Stimulated activated CD8-positive, alpha-beta memory T cell treated with anti-CD3 and anti-CD28 coated beads, Interleukin-7, amount 100 ng/mL, for 48 hours (primary cell): ENCODE results near the gene MIOS.

ENCODE experiments used
- DNase-seq, 2 donors: peaks; one replicate each; pipeline ENCODE4 v3.0.0-alpha.2; 2020; ENCODE audit warnings: low read depth in 1 of 2; ENCODE audit errors: extremely low read depth in 1 of 2

The MIOS gene

GRCh38 chr7:7566651-7567611, at the start of gene MIOS:
MIOS (plus strand) TSS chr7:7566884; CDS start chr7:7572476, 5,592 bp downstream.
- DNase-seq, result peak; percentile 59 to 71

DNA sequence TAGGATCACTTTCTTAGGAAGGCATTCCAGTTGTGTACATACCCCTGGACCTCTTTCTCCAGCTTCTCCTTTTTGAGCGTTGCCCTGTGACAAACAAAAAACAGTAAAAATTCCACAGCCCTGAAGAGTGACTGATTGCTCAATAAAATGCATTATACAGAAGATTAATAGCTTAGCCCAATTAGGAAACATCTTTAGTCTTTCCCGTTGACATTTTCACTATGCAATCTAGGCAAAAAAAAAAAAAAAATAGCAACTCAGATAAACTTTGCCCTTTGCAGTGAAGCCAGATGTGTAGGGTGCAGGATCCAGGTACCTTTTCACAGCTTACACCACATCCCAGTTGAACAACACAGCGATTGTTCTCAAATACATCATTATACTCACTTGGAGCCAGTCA, 48.9 kb upstream of the MIOS start:
- no peak for DNase-seq

DNA sequence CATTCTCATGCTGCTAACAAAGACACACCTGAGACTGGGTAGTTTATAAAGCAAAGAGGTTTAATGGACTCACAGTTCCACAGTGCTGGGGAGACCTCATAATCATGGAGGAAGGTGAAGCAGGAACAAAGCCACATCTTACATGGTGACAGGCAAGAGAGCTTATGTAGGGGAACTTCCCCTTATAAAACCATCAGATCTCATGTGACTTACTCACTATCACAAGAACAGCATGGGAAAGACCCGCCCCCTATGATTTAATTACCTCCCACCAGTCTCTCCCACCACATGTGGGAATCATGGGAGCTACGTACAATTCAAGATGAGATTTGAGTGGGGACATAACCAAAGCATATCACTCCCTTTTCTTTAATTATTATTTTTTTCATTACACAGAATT, 47.6 kb upstream of the MIOS start:
- no peak for DNase-seq

DNA sequence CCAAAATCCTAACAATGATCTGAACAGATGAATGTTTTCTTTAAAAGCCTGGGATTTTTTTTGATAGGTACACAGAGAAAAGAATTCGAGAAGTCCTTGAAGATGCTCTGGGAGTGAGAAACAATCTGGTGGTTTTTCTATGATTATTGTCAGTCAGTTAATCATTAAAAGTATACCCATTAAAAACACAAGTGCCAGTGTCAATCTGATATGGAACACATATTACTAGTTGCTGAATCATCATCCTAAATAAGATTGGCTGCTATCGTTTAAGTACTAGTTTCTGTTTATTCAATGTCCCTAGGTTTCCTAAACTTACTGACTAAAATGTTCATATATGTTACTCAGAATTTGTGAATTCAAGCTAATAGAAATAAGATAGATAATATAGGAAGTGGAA, 47.2 kb upstream of the MIOS start:
- no peak for DNase-seq

- no peak for DNase-seq
Measured at GRCh38 chr7:7521259-7521658, 45.4 kb upstream of the MIOS start.

- DNase-seq, result no peak
Measured at GRCh38 chr7:7522421-7522820, 44.3 kb upstream of the MIOS start.

GRCh38 chr7:7524121-7524520, 42.6 kb upstream of the MIOS start:
- no peak for DNase-seq

- no peak for DNase-seq
Measured at GRCh38 chr7:7526006-7526405, 40.7 kb upstream of the MIOS start.

DNA sequence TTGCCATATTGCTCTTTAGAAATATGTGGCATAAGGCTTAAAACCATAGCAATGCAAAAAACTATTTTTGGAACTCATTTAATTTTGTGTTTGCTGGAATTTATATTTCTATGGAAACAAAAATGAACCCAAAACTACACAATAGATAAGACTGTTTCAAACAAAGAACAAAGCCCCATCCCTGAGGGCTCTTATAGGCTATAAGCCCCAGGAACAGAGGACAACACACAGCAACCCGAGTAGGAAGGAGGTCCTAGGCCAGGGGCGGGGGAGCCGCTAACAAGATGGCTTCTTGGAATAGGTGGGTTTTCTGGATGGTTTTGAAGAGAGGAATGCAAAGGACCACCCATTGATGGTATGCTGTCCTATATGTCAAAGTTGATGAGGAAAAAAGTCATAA, 39.6 kb upstream of the MIOS start:
- no peak for DNase-seq

- DNase-seq, result no peak
Measured at GRCh38 chr7:7529328-7529727, 37.4 kb upstream of the MIOS start.

GRCh38 chr7:7533831-7534430, 32.8 kb upstream of the MIOS start:
- no peak for DNase-seq

- no peak for DNase-seq
Measured at GRCh38 chr7:7535691-7536090, 31.0 kb upstream of the MIOS start, which contains the start of gene COL28A1. COL28A1 (minus strand) TSS chr7:7535873; CDS start chr7:7532875, 2,998 bp downstream.

DNA sequence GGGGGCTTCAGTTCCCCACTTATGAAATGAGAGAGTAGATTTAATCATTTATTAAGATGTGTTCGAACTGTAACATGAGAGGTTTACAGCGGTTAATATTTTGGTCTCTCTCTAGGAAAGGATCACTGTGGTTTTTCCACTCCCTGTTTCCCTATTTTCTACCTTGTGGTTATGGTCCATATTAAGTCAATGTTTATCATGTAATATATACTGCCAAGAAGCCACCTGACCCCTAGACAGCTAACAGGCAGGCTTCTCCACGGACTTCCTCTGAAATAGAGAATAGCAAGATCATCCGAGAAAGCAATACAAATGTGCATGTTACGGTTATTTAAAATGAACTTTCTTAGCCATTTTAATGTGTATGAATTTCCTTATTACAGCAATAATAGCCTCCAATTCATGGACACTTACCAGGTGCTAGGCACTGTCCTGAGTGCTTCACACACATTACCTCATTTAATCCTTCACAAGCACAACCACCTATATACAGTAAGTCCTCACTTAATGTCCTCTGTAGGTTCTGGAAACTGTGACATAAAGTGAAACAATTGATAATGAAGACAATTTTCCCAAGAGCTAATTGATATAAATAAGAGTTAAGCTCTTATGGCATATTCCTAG, 30.2 kb upstream of the MIOS start:
- no peak for DNase-seq

GRCh38 chr7:7537711-7538110, 29.0 kb upstream of the MIOS start:
- DNase-seq, result no peak

DNA sequence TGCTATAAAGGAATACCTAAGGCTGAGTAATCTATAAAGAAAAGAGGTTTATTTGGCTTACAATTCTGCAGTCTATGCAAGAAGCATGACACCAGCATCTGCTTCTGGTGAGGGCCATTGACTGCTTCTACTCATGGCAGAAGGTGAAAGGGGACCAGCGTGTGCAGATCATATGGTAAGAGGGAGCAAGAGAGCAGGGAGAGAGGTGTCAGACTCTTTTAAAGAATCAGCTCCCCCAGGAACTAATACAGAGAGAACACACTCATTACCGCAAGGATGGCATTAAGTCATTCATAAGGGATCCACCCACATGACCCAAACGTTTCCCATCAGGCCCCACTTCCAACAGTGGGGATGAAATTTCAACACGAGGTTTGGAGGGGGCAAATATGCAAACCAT, 27.5 kb upstream of the MIOS start:
- no peak for DNase-seq

DNA sequence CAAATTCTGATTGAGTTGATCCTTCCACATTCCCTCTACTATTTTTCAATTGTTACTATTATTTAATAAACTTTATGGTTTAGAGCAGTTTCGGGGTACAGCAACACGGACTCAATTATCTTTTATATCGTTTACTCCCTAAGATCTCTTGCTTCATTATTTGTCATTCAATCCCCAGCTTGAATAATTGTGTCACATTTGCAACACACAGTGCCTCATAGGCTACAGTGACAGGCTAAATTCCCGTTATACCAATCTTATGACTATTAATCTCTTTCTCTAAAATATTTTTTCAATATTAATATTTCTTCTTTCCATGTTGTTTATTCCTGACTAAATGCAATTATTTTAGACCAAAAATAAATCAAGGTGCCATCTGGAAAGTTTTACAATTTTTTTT, 27.0 kb upstream of the MIOS start:
- DNase-seq, result no peak

DNA sequence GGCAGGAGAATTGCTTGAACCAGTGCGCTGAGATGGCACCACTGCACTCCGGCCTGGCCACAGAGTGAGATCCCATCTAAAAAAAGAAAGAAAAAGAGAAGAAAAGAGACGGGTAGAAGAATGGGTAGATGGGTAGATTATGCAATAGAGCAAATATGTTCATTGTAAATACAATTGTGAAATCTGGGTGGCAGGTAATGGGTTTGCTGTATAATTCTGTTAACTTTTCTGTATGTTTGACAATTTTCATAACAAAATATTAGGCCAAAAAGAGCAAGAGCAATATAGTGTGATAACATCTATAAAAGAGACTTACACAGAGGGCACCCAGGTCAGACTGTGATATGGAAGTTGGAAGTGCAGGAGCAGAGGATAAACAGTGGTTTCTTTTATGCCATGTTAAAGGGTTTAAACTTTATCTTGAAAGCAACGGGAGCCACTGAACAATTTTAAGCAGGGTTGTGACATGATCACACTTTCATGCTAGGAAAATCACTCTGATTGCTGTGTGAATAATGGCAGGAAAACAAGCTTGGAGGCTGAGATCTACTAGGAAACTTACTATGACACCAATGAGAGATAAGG, 24.3 kb upstream of the MIOS start:
- no peak for DNase-seq

- DNase-seq, result no peak
Measured at GRCh38 chr7:7548407-7548806, 18.3 kb upstream of the MIOS start.

DNA sequence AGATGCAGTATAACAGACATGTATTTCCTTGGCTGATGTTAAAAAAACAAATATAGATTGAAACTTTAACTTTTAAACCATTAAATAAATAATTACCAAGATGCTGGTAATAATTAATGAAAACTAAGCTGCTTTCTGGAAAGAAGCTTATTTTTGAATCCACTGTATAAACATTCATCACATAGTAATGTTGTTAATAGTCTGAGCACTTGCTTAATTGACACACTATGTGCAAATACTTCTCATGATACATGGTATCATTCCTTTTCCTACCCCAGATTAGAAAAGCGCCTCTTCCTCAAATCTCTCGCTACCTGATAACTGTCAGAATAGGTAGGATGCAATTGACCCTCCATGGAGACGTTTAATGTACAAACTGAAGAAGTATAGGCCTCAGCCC, 16.0 kb upstream of the MIOS start:
- no peak for DNase-seq

DNA sequence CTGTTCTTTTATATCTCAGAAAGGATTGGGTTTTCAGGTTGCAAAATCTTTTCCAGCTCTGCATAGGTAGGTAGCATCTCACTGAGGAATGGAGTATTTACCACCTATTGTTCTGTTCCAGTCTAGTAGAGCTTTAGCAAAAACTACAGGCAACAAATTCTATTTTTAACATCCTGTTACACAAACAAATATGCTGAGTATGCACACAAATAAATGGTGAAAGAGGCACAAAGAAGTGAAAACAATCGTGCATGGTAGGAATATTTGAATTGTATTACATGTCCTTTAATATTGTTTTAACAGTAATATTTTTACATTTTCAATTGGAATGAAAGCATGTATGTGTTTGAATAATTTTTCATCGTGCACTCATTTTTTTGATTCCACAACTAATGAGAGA, 14.5 kb upstream of the MIOS start:
- no peak for DNase-seq

DNA sequence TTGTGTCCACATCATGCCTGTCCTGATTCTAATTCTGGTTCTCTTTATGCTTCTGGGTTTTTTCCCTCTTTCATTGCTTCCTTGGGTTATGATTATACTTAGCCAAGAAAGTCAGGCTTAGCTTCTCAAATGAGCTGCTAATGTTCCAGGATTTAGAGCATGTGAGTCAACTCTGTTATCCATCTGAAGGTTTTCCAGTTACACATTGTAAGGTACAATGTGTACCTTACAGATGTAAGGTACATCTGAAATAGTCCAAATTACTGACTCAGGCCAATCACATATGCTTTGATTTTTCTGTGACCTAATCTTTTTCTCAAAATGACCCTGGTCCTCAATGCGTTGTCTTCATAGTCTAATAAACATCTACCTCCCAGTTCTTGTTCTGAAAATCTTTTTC, 13.3 kb upstream of the MIOS start:
- DNase-seq, result no peak
